ENCODE measurements around the gene MED7. TPM values are rescaled to one million over a fixed set of nuclear protein-coding genes. Genes with fewer than 3 reads are reported as not detected.

The MED7 gene
- total and polyA plus RNA-seq, 7 donors = 9.7 to 19.2 (median 14.9) TPM

- Histone ChIP-seq H3K9me3 (no peaks in the 10 kb centered on the region), H3K27ac (no peak overlapping the region), H3K4me3 (no peak overlapping the region), H3K36me3 (no peaks in the 10 kb centered on the region), H3K27me3 (no peaks in the 10 kb centered on the region), H3K4me1 (peaks cover 0 to under 1% (median 0%) of the 10 kb centered on the region in 4 donors)
- DNase-seq = no peak
- intact Hi-C loops (cut with DNase I) = loop anchor here (5.0 kb wide), 2 partner anchors 163 to 593 kb away; partner anchors contain the start of gene LSM11
- TF ChIP-seq CTCF (IDR thresholded peaks at IDR 0.05) (peak; percentile 25 to 81 (median 62)), POLR2AphosphoS5 (IDR thresholded peaks at IDR 0.05) (no peak)
- WGBS, 2 donors = 67 to 81% methylated on average over 14 of the region's 14 CpGs
These were observed 6.3 kb upstream of the MED7 start for GRCh38 chr5:157148734-157149615.

- DNase-seq = peak; percentile 67
- H3K4me3 ChIP-seq = peak overlapping the region; percentile 86 to 92 (median 88)
- TF ChIP-seq POLR2A (IDR thresholded peaks at IDR 0.05) (peak in 1 of 2 donors; percentile 19), CTCF (IDR thresholded peaks at IDR 0.05) (no peak)
- intact Hi-C loops (cut with DNase I) = loop anchor here (5.0 kb wide), 2 partner anchors 109 to 124 kb away; partner anchors contain the start of gene CYFIP2
- H3K9me3 ChIP-seq = no peaks in the 10 kb centered on the region
- 6 to 8% methylated on average over 33 of the region's 33 CpGs for WGBS, 2 donors
- no peaks in the 10 kb centered on the region for H3K27me3 ChIP-seq
- H3K27ac ChIP-seq = peak overlapping the region; percentile 90 to 94 (median 90)
- peaks cover 0 to 24% (median 14%) of the 10 kb centered on the region in 4 donors for H3K4me1 ChIP-seq
- peaks cover 0 to 8% (median 0%) of the 10 kb centered on the region in 4 donors for H3K36me3 ChIP-seq
These were observed 684 bp upstream of the MED7 start for GRCh38 chr5:157143127-157143971.

GRCh38 chr5:157137691-157138090 lies 5.0 kb downstream of the MED7 start:
- Histone ChIP-seq H3K27me3 (no peaks in the 10 kb centered on the region), H3K9me3 (no peaks in the 10 kb centered on the region), H3K36me3 (peaks cover 0 to 27% (median 2%) of the 10 kb centered on the region in 4 donors), H3K27ac (no peak overlapping the region), H3K4me1 (peaks cover 0 to 21% (median 11%) of the 10 kb centered on the region in 4 donors), H3K4me3 (no peak overlapping the region)
- TF ChIP-seq EP300 (IDR thresholded peaks at IDR 0.05) (no peak), POLR2AphosphoS5 (IDR thresholded peaks at IDR 0.05) (no peak), POLR2A (IDR thresholded peaks at IDR 0.05) (no peak), CTCF (IDR thresholded peaks at IDR 0.05) (no peak)
- DNase-seq = peak; percentile 21
- 96 to 97% methylated on average over 6 of the region's 6 CpGs for WGBS, 2 donors
- intact Hi-C loops (cut with DNase I) = no loop called here

- Histone ChIP-seq H3K27me3 (no peaks in the 10 kb centered on the region), H3K27ac (no peak overlapping the region), H3K4me3 (no peak overlapping the region), H3K4me1 (no peaks in the 10 kb centered on the region), H3K9me3 (no peaks in the 10 kb centered on the region), H3K36me3 (peaks cover 0 to 7% (median under 1%) of the 10 kb centered on the region in 4 donors)
- TF ChIP-seq EP300 (IDR thresholded peaks at IDR 0.05) (no peak), CTCF (IDR thresholded peaks at IDR 0.05) (no peak), POLR2A (IDR thresholded peaks at IDR 0.05) (no peak), POLR2AphosphoS5 (IDR thresholded peaks at IDR 0.05) (no peak)
- DNase-seq = no peak
- 6 to 14% methylated on average over 1 of the region's 1 CpG for WGBS, 2 donors
- intact Hi-C loops (cut with DNase I) = no loop called here
These were observed 10.4 kb downstream of the MED7 start for GRCh38 chr5:157132281-157132612.

Measured in sigmoid colon (tissue), 7 donors.